Upper lobe of right lung (tissue), 1 donor: Measurements from ENCODE around the gene MED27. TPM values are rescaled to one million over a fixed set of nuclear protein-coding genes. Genes with fewer than 3 reads are reported as not detected.

ENCODE experiments used
- ATAC-seq: fragments of 200-7000 bp; cut with Tn5 transposase; one replicate; pipeline ENCODE4 v1.9.1; 2020; ENCODE audit warnings: mild to moderate bottlenecking, moderate library complexity
- DNase-seq: peaks from one replicate; pipeline ENCODE4 v3.0.0-alpha.2; 2020
- H3K27ac ChIP-seq: fragments of 200-600 bp; one replicate; pipeline ENCODE4 v1.8.0; 2022
- H3K27me3 ChIP-seq: fragments of 200-600 bp; one replicate; pipeline ENCODE4 v1.8.0; 2022; ENCODE audit warnings: mild to moderate bottlenecking
- H3K36me3 ChIP-seq: fragments of 200-600 bp; one replicate; pipeline ENCODE4 v1.8.0; 2022
- H3K4me1 ChIP-seq: fragments of 200-600 bp; one replicate; pipeline ENCODE4 v1.8.0; 2022
- H3K4me3 ChIP-seq: fragments of 200-600 bp; one replicate; pipeline ENCODE4 v1.8.0; 2022; ENCODE audit warnings: mild to moderate bottlenecking
- H3K9me3 ChIP-seq: fragments of 200-600 bp; one replicate; pipeline ENCODE4 v1.8.0; 2022
- CTCF ChIP-seq: fragments of 200-600 bp; IDR thresholded peaks from one replicate; pipeline ENCODE4 v1.8.0; 2022; ENCODE audit warnings: antibody characterized with exemption
- intact Hi-C: fragments of 100-400 bp; cut with DNase I; formaldehyde crosslinking; loops from one replicate; pipeline ENCODE4 v1.11.0; 2022
- total RNA-seq: library from RNA; stranded (reverse); fragmentation: NEBNext Ultra II Directional; extraction: Animal tissue kit (Norgen Biotek cat#: 25700); gene quantifications from one replicate; pipeline ENCODE4 v1.2.1, GENCODE V29; 2021
- donor health status: DM: no; HTN: yes; CAD: no; lungs with severe emphysema.

MED27 gene
- total RNA-seq, 1 donor from 2014 or later, result 14.2 TPM

GRCh38 chr9:131814707-131815106 is 265.0 kb downstream of the MED27 start:
- Histone ChIP-seq H3K4me1 (no peaks in the 10 kb centered on the region), H3K27me3 (peaks cover 31% of the 10 kb centered on the region), H3K27ac (no peak overlapping the region), H3K9me3 (no peaks in the 10 kb centered on the region), H3K4me3 (no peak overlapping the region), H3K36me3 (no peaks in the 10 kb centered on the region)
- intact Hi-C loops, result no loop called here
- no peak for DNase-seq
- no peak for TF ChIP-seq CTCF
- no peak for ATAC-seq

DNA sequence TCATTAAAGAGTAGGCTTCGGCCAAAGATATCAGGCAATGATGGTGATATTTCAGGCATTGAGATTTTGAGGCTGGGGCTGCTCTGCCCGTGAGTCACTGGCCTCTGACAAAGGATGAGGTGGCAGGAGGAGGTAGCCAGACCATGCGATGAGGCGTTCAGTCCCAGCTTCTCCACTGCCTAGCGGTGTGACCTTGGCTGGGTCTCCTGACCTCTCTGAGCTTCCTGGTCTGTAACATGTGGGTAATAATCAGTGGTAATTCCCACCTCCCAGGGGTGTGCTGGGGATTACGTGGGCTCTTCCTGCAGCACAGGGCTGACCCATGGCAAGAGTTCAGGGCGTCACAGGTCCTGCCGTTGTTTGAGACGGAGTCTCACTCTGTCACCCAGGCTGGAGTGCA is 266.6 kb downstream of the MED27 start:
- DNase-seq (no peak), ATAC-seq (no peak)
- no peaks in the 10 kb centered on the region for H3K9me3 ChIP-seq
- no peak overlapping the region for H3K4me3 ChIP-seq
- no peaks in the 10 kb centered on the region for H3K36me3 ChIP-seq
- no peaks in the 10 kb centered on the region for H3K4me1 ChIP-seq
- TF ChIP-seq CTCF, result no peak
- intact Hi-C loops, result no loop called here
- no peak overlapping the region for H3K27ac ChIP-seq
- peaks cover 43% of the 10 kb centered on the region for H3K27me3 ChIP-seq

DNA sequence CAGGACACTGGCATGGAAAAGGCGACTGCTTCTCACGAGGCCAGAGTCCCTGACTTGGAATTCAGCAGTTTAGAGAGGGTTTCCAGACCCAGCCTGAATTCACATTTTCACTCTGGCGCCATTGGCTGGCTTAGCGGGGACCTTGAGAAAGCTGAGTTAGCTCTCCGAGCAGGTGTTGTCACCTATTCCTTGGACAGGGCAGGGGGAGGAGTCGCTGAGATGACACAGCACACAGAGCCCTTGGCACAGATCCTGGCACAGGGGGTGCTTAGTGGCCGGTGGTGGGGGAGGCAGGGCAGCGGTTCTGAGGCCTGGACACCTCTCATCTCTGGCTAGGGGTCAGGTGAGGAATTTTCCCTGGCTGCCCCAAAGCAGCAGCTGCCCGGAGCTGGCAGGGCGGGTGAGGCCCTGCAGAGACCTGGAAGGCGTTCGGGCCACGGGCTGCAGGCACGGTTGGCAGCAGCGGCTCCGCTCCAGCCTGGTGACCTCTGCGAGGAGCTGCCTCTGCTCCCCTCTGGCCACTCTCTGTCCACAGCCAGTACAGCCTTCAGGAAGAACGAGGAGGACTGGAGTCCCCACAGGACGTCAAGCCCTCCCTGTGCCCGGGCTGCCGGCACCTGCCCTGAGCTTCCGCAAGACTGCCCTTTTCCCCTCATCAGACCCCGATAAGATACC is 267.4 kb downstream of the MED27 start:
- no peak for TF ChIP-seq CTCF
- H3K27me3 ChIP-seq, result peaks cover 45% of the 10 kb centered on the region
- no peak overlapping the region for H3K27ac ChIP-seq
- no peaks in the 10 kb centered on the region for H3K36me3 ChIP-seq
- no peak overlapping the region for H3K4me3 ChIP-seq
- H3K9me3 ChIP-seq, result no peaks in the 10 kb centered on the region
- no peaks in the 10 kb centered on the region for H3K4me1 ChIP-seq
- intact Hi-C loops, result no loop called here
- no peak for ATAC-seq
- no peak for DNase-seq

- peaks cover 54% of the 10 kb centered on the region for H3K27me3 ChIP-seq
- no peak for TF ChIP-seq CTCF
- no peak overlapping the region for H3K4me3 ChIP-seq
- H3K4me1 ChIP-seq, result no peaks in the 10 kb centered on the region
- no peak for DNase-seq
- intact Hi-C loops, result no loop called here
- no peaks in the 10 kb centered on the region for H3K9me3 ChIP-seq
- ATAC-seq, result no peak
- no peaks in the 10 kb centered on the region for H3K36me3 ChIP-seq
- H3K27ac ChIP-seq, result no peak overlapping the region
Measured at GRCh38 chr9:131811405-131811804, 268.3 kb downstream of the MED27 start.

GRCh38 chr9:131810351-131811170 is 269.1 kb downstream of the MED27 start:
- Histone ChIP-seq H3K36me3 (no peaks in the 10 kb centered on the region), H3K4me1 (no peaks in the 10 kb centered on the region), H3K27me3 (peaks cover 62% of the 10 kb centered on the region), H3K4me3 (no peak overlapping the region), H3K27ac (no peak overlapping the region), H3K9me3 (no peaks in the 10 kb centered on the region)
- no peak for TF ChIP-seq CTCF
- no peak for DNase-seq
- intact Hi-C loops, result no loop called here
- no peak for ATAC-seq

Other genes starting within 250 kb of the MED27 start
- 7.6 TPM for gene NTNG2, start 82.2 kb upstream of the MED27 start, total RNA-seq